ENCODE measurements around the gene SLC9A3. TPM values are rescaled to one million over a fixed set of nuclear protein-coding genes. Genes with fewer than 3 reads are reported as not detected.

The SLC9A3 gene
- total and polyA plus RNA-seq, 5 experiments from 2014 or later, result 0.98 to 3.3 (median 2.4) TPM

- no peaks in the 10 kb centered on the region for H3K9me3 Mint-ChIP-seq
- H3K36me3 Mint-ChIP-seq, result no peaks in the 10 kb centered on the region
- ATAC-seq (no peak), DNase-seq (peak in 1 of 10 donors; percentile 24)
- POLR2A ChIA-PET, result interaction anchor here (0.9 kb wide), 1 partner anchor 107 kb away, joined by 3 read pairs; no protein-coding TSS in a partner anchor
- no peak overlapping the region for H3K27ac Mint-ChIP-seq
- no peak overlapping the region for H3K4me3 Mint-ChIP-seq
- peaks cover 0 to 14% (median 6%) of the 10 kb centered on the region in 5 donors for H3K27me3 Mint-ChIP-seq
- H3K4me1 Mint-ChIP-seq, result peaks cover 0 to 5% (median 0%) of the 10 kb centered on the region in 4 donors
Observed at GRCh38 chr5:424301-425110, 99.7 kb downstream of the SLC9A3 start.

DNA sequence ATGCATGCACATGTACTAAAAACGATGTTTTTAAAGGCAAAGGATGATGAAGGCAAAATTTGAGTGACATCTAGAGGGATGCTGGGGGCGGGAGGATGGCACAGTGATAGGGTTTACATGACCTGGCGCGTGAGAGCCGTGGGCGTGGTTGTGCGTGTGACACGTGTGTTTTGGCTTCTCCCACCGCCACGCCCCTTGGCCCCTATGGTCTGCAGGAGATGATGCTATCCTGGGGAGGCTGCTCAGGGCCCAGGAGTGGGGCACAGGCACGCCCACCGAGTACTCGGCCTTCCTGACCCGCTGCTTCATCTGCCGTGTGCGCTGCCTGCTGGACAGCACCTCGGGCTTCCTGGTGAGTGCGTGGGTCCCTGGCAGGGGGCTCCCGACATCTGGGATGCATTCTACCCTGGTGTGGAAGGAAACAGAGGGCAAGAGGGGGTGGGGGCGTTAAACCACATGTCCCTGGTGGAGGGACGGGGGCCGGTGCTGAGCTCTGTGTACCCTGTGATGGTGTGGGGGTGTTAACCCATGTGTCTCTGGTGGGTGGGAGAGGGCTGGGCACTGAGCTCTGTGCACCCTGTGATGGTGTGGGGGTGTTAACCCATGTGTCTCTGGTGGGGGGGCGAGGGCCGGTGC, 100.5 kb downstream of the SLC9A3 start:
- H3K4me3 Mint-ChIP-seq, result no peak overlapping the region
- DNase-seq (no peak), ATAC-seq (no peak)
- H3K36me3 Mint-ChIP-seq, result no peaks in the 10 kb centered on the region
- POLR2A ChIA-PET, result interaction anchor here (0.9 kb wide), 1 partner anchor 107 kb away, joined by 3 read pairs; no protein-coding TSS in a partner anchor
- peaks cover 0 to 14% (median 6%) of the 10 kb centered on the region in 5 donors for H3K27me3 Mint-ChIP-seq
- H3K27ac Mint-ChIP-seq, result no peak overlapping the region
- no peaks in the 10 kb centered on the region for H3K9me3 Mint-ChIP-seq
- peaks cover 0 to 5% (median 0%) of the 10 kb centered on the region in 4 donors for H3K4me1 Mint-ChIP-seq

- POLR2A ChIA-PET, result no interaction called here
- H3K36me3 Mint-ChIP-seq, result no peaks in the 10 kb centered on the region
- no peaks in the 10 kb centered on the region for H3K9me3 Mint-ChIP-seq
- H3K4me3 Mint-ChIP-seq, result no peak overlapping the region
- H3K4me1 Mint-ChIP-seq, result peaks cover 0 to 5% (median 0%) of the 10 kb centered on the region in 4 donors
- peaks cover 0 to 14% (median 6%) of the 10 kb centered on the region in 5 donors for H3K27me3 Mint-ChIP-seq
- H3K27ac Mint-ChIP-seq, result no peak overlapping the region
- no peak for DNase-seq
- ATAC-seq, result no peak
Observed at GRCh38 chr5:423233-423565, 101.0 kb downstream of the SLC9A3 start.

GRCh38 chr5:422323-423232, 101.7 kb downstream of the SLC9A3 start:
- DNase-seq (no peak), ATAC-seq (no peak)
- Mint-ChIP-seq H3K4me3 (no peak overlapping the region), H3K36me3 (no peaks in the 10 kb centered on the region), H3K27ac (peak overlapping the region in 1 of 10 donors; percentile 74), H3K4me1 (peaks cover 0 to 5% (median 0%) of the 10 kb centered on the region in 4 donors), H3K9me3 (no peaks in the 10 kb centered on the region), H3K27me3 (peaks cover 0 to 10% (median 6%) of the 10 kb centered on the region in 5 donors)
- POLR2A ChIA-PET, result no interaction called here

DNA sequence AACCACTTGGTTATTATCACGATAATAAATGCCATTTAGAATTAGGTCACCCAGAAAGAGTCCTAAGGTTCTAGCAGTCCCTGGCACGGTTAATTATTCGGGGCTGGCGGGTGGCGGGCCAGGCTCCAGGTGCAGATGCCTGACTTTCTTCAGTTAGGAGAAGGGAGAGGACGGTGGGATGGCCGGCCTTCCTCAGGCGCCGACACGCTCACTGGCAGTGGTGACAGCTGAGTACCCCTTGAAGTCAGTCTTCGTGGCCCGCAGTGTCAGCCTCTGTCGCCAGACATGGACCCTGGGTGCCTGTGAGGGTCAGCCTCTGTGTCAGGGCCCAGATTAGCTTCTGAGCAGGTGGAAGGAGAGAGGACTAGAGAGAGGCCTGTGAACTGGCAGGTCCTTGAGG, 102.3 kb downstream of the SLC9A3 start:
- DNase-seq, result no peak
- ATAC-seq, result no peak
- H3K36me3 Mint-ChIP-seq, result no peaks in the 10 kb centered on the region
- peaks cover 0 to 5% (median 0%) of the 10 kb centered on the region in 4 donors for H3K4me1 Mint-ChIP-seq
- POLR2A ChIA-PET, result no interaction called here
- H3K27ac Mint-ChIP-seq, result no peak overlapping the region
- H3K9me3 Mint-ChIP-seq, result no peaks in the 10 kb centered on the region
- H3K4me3 Mint-ChIP-seq, result no peak overlapping the region
- H3K27me3 Mint-ChIP-seq, result peaks cover 0 to 10% (median 6%) of the 10 kb centered on the region in 5 donors

DNA sequence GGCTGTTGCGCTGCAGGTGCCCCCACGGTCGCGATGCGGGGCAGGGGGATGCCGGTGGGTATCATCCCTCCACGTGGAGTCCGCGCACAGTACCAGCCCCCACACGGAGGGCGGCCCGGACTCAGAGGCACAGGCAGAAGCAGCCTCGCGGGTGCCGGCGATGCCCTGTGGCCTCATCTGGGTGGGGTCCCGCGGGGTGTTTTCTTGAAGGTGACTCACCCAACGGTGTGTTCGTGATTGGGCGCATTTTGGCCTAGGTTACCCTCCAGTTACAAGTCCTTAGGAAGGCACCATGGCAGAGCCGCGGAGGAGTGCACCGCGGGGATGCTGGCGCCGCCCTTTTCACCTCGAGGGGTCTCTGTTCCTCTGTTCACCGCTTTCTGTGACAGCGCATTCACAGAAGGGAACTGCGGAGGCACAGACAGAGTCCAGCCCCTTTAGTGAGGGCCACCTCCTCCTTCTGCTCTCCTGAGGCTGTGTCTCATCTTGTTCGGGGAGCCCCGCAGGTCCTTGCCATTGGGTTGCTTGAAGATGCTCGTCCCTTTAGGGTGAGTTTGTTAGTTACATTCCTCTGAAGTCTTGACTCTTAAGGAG, 102.9 kb downstream of the SLC9A3 start:
- ATAC-seq (no peak), DNase-seq (no peak)
- Mint-ChIP-seq H3K4me3 (no peak overlapping the region), H3K9me3 (no peaks in the 10 kb centered on the region), H3K27ac (no peak overlapping the region), H3K27me3 (peaks cover 0 to 5% (median 4%) of the 10 kb centered on the region in 5 donors), H3K36me3 (no peaks in the 10 kb centered on the region), H3K4me1 (peaks cover 0 to 5% (median 2%) of the 10 kb centered on the region in 4 donors)
- POLR2A ChIA-PET, result no interaction called here

DNA sequence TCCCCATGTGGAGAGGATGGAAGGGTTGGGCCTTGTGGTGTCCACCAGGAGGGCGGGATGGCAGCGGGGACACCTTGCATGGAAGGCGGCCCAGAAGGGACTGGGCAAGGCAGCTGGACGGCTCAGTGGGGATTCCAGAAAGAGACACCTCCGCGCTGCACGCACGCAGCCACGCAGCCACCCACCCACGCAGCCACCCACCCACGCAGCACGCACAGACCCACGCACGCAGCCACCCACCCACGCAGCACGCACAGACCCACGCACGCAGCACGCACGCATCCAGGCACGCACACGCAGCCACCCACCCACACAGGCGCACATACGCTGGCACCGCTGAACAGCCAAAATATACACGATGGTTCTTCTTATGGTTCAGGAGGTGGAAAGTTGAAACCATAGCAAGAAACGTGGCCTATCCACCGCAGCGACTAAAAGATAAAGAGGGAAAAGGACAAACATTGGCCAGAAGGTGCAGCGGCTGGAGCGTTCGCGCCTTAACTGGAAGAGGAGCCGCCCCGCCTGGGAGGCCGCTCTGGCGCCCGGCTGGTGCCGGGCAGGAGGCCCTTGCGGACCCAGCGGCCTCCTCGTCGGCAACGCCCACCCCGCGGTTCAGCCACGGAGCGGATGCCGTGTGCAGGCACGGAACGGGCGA, 103.5 kb downstream of the SLC9A3 start:
- no peaks in the 10 kb centered on the region for H3K36me3 Mint-ChIP-seq
- POLR2A ChIA-PET, result no interaction called here
- no peak for DNase-seq
- peaks cover 0 to 2% (median 0%) of the 10 kb centered on the region in 5 donors for H3K27me3 Mint-ChIP-seq
- no peaks in the 10 kb centered on the region for H3K9me3 Mint-ChIP-seq
- H3K27ac Mint-ChIP-seq, result no peak overlapping the region
- H3K4me3 Mint-ChIP-seq, result no peak overlapping the region
- no peak for ATAC-seq
- H3K4me1 Mint-ChIP-seq, result peaks cover 0 to 10% (median 3%) of the 10 kb centered on the region in 4 donors

Small RNA genes within 50 kb of the gene (microRNA-seq; reads per million reads assigned to microRNA genes)
- gene MIR4456 (ENCODE audit: borderline microRNAs expressed), result not detected

Other genes starting within 250 kb of the SLC9A3 start
- 1 to 10 TPM; 5.8 to 7.6 TPM for gene AHRR, start 202.7 kb downstream of the SLC9A3 start, total RNA-seq
- gene AHRR, start 202.7 kb downstream of the SLC9A3 start, polyA plus RNA-seq, result under 1 TPM in 2 of 3 donors, not detected in 1; 0.11 to 0.23 TPM
- gene EXOC3, start 81.3 kb downstream of the SLC9A3 start, total RNA-seq, result 10 to 100 TPM; 93.3 to 99.5 TPM
- 10 to 100 TPM; 29.7 to 57.1 (median 42.5) TPM for gene EXOC3, start 81.3 kb downstream of the SLC9A3 start, polyA plus RNA-seq
- 10 to 100 TPM; 27.5 to 28.8 TPM for gene CEP72, start 87.9 kb upstream of the SLC9A3 start, total RNA-seq
- 1 to 10 TPM; 2.8 to 6.4 (median 4.1) TPM for gene CEP72, start 87.9 kb upstream of the SLC9A3 start, polyA plus RNA-seq
- under 1 TPM; 0.16 to 0.25 TPM for gene TPPP, start 168.9 kb upstream of the SLC9A3 start, total RNA-seq
- under 1 TPM in 1 of 3 donors, not detected in 2; 0.49 TPM for gene TPPP, start 168.9 kb upstream of the SLC9A3 start, polyA plus RNA-seq

Measured in naive thymus-derived CD8-positive, alpha-beta T cell (primary cell).